ENCODE data around the gene OR2M2. TPM values are rescaled to one million over a fixed set of nuclear protein-coding genes. Genes with fewer than 3 reads are reported as not detected.

Gene OR2M2
- total RNA-seq, 4 donors from 2014 or later = not detected

DNA sequence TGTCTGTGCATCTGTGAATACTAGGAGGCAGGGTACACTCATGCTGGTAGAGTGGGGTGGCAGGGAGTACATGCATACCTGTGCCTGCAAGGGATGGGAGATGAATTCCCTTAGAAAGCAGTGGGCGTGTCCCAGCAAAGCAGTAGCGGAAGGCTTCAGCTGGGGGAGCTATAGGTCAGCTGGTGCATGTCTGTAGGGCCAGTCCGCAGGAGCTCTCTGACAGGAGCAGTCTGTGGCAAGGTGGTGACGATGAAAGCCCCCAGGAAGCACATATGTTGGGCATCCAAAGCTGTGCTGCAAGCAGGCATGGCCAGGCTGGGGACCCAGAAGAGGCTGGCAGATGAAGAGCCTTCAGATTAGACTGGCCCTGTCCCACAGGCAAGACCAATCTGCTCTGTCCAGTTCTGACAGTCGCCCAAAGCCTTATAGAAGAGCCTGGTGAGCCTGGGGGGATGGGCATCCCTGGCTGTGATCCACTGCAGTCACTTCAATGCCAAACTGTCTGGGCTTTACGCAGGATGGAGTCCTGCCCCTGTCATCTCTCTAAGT, 54.8 kb downstream of the OR2M2 start:
- in situ Hi-C loops (cut with MboI; ENCODE audit: low pct_ligation_motif_present in 1 of 4, low pct_unique_long_range_greater_than_20kb in 1 of 4, low sequenced_read_pairs in 3 of 4) = no loop called here
- 56 to 100% methylated on average over 1 to 6 of the region's 6 CpGs for WGBS, 2 donors (ENCODE audit: low coverage in 1 of 2)
- DNase-seq = no peak
- H3K4me3 ChIP-seq = no peak overlapping the region
- no peaks in the 10 kb centered on the region for H3K27me3 ChIP-seq
- no peaks in the 10 kb centered on the region for H3K36me3 ChIP-seq
- H3K4me1 ChIP-seq = no peaks in the 10 kb centered on the region
- TF ChIP-seq CTCF (IDR thresholded peaks at IDR 0.05) = no peak
- TF ChIP-seq EP300 (IDR thresholded peaks at IDR 0.05; ENCODE audit: low read depth) = no peak
- TF ChIP-seq POLR2AphosphoS5 (IDR thresholded peaks at IDR 0.05) = no peak
- no peak for TF ChIP-seq POLR2A (IDR thresholded peaks at IDR 0.05)
- intact Hi-C loops (cut with DNase I; ENCODE audit: low total_unique reads) = no loop called here
- no peak overlapping the region for H3K27ac ChIP-seq
- no peaks in the 10 kb centered on the region for H3K9me3 ChIP-seq

Other genes with a start within 250 kb of the OR2M2 start
- gene OR2AJ1, start 249.9 kb upstream of the OR2M2 start, total RNA-seq = not detected
- gene OR2L8, start 226.0 kb upstream of the OR2M2 start, total RNA-seq = not detected
- not detected for gene OR2AK2, start 209.6 kb upstream of the OR2M2 start, total RNA-seq
- under 1 TPM in 1 of 4 donors, not detected in 3; 0.32 TPM for gene OR2L5, start 161.2 kb upstream of the OR2M2 start, total RNA-seq
- 1 to 10 TPM in 1 of 4 donors, under 1 TPM in 1, not detected in 2; 0.16 to 1.5 TPM for gene OR2L2, start 144.8 kb upstream of the OR2M2 start, total RNA-seq
- gene OR2L3, start 128.0 kb upstream of the OR2M2 start, total RNA-seq = not detected
- not detected for gene OR2L13, start 79.6 kb upstream of the OR2M2 start, total RNA-seq
- not detected for gene OR2M5, start 29.7 kb upstream of the OR2M2 start, total RNA-seq
- not detected for gene OR2M3, start 22.4 kb downstream of the OR2M2 start, total RNA-seq
- gene OR2M4, start 56.6 kb downstream of the OR2M2 start, total RNA-seq = not detected
- not detected for gene OR2T33, start 103.2 kb downstream of the OR2M2 start, total RNA-seq
- gene OR2T12, start 128.6 kb downstream of the OR2M2 start, total RNA-seq = not detected
- gene OR2M7, start 149.7 kb downstream of the OR2M2 start, total RNA-seq = not detected
- not detected for gene OR14C36, start 174.0 kb downstream of the OR2M2 start, total RNA-seq
- gene OR2T4, start 186.8 kb downstream of the OR2M2 start, total RNA-seq = not detected
- gene OR2T6, start 200.9 kb downstream of the OR2M2 start, total RNA-seq = not detected
- not detected for gene OR2T1, start 228.2 kb downstream of the OR2M2 start, total RNA-seq

All from transverse colon (tissue), 4 donors.